GM18498 (cell line): ENCODE data around the gene VDAC1.
A peak's percentile ranks its signal among the peaks of the same experiment; 100 is the strongest.
"Not testable (repeated sequence)": the region's sequence is repeated elsewhere in the genome, so short reads cannot be mapped to it uniquely, and the experiment has no call there.

ENCODE experiments used
- ATAC-seq: cut with Tn5 transposase; IDR thresholded peaks from one replicate; pipeline ENCODE4 v1.9.1; 2021; ENCODE audit warnings: mild to moderate bottlenecking, moderate library complexity; ENCODE audit not compliant: unreplicated experiment

Gene VDAC1

DNA sequence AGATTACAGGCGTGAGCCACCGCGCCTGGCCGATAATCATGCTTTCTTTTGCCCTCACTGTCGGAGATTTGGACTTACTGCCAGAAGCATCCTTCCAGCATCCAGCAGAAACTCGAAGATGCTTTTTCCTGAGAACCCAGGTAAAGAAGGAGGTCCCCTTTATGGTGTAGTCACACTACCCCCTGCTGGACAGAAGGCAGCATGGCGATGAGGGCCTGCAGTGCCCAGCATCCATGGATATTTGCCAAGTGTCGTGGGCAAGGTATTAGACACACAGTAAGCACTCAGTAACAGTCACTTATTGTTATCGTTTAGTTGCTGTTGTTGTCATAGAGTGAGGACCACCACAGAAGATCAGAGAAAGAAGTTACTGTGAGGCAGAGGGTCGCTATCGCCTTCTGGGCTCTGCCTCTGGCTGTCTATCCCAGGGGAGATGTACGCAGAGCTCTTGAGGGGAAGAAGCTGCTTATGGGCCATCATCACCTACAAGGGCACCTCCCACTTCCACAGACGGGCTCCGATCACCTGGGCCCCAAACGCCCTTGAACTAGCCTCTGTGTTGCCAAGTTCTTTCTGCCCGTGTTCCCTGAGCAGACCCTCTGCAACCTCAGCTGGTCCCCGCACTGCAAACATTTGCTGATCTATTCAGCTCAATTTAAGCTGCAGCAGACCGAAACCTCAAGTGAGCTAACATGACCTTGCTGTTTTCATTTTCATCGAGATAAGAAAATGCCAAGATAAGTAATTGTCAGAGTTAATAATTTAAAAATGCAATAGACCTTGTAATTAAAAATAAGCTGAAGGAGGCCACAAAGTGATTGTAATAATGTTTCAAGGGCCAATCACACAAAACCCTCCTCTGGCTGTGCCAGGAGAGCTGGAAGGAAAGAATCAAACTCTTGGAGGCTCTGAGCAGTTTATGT lies 60.3 kb downstream of the VDAC1 start:
- ATAC-seq = peak; percentile 61

DNA sequence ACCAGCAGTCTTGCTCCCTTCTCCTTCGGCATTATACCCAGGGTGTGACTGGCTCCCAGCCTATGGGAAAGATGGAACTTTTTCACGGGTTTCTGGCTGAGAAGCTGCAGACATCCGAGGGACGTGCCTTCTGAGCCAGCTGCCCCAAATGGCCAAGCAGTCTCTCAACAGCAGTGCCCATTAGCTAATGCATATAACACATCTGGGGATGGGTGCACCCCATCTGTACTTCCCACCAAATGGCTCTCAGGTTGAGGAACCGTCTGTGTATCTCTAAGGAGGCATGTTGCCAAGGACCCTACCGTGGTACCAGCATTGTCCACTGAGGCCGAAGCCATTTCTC lies 61.3 kb downstream of the VDAC1 start:
- no peak for ATAC-seq

DNA sequence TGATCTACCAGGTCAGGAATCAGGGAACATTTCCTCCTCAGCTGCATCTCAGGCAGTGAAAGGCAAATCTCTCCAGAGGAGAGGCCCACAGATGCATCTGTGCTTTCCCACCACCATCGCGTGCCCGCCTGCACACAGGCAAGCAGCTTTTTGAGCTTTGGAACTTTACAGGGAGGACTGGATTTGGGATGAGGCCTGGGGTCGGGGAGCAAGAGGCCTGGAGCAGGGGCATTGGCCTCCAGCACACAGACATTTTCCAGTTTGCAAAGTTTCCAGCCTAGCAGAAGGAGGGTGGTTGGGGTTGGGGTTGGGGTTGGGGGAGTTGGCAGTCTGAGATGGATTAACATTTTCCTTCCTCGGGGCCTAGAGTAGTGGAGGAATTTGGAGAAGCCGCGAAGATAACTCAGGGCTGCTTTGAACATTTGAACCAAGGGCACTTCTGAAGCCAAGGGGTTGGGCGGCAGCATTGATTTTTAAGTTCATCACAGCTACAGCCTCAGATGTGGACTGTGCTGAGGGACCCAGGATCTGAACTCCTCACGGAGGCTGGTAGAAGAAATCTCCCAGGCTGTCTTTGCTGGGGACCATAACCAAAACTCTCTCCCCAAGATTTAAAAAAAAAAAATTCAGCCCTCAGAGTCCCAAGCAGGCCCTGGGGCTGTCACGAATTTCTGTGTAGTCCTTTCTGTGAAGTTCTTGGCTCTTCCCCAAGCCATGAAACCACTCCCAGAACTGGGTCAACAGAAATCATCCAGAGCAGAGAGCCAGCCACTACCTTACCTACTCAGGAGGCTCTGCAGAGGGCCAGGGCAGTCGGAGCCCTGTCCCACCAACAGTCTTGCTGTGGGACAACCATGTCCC lies 61.9 kb downstream of the VDAC1 start:
- no peak for ATAC-seq

DNA sequence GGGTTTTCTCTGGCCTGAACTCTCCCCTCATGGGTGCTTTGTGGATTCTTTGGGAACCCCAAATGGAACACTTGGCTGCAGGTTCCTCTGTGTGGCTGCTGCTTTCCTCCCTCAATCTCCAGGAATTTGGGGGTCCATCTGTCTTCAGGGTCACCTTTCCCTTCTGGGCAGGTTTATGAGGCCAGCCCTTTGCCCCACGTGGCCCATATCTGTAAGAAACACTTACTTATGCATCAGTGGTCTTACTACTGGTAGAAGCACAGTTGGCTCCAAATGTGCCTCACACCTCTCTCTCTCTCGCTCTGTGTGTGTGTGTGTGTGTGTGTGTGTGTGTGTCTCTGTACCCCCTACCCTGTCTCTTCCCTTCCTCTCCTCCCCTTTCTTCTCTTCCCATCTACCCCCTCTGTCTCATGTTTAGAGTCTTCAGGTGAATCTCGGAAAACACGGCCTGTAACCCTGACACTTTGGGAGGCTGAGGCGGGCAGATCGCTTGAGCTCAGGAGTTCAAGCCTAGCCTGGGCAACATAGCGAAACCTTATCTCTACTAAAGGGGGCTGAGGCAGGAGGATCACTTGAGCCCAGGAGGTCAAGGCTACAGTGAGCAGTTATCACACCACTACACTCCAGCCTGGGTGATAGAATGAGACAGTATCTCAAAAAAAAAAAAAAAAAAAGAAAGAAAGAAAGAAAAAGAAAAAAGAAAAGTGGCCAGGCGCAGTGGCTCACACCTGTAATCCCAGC lies 63.1 kb downstream of the VDAC1 start:
- no peak for ATAC-seq

DNA sequence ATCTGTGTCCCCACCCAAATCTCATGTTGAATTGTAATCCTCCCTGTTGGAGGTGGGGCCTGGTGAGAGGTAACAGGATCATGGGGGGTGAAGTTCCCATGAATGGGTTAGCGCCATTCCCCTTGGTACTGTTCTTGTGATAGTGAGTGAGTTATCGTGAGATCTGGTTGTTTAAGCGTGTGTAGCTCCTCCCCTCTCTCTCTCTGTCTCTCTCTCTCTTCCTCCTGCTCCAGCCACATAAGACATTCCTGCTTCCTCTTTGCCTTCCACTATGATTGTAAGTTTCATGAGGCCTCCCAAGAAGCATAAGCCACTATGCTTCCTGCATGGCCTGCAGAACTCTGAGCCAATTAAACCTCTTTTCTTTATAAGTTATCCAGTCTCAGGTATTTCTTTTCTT lies 65.1 kb downstream of the VDAC1 start:
- ATAC-seq = no peak

DNA sequence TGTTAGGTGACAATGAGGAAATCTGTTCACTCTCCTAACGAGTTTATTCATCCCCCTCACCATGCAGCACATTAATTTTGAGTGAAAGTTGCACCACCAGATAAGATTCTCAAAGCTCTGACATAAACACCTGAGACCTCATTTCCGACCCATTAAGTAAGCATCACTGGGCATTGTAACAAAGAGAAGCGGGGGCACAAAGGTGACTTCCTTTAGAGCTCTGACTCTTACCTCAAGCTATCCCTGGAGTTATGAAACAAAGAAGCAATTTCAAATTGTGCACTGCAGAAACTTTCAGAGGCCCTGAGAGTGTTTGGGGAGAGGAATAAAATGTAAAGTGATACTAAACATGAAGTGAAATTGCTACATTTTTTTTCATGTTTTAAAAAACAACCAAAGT lies 65.8 kb downstream of the VDAC1 start:
- ATAC-seq = peak; percentile 83

DNA sequence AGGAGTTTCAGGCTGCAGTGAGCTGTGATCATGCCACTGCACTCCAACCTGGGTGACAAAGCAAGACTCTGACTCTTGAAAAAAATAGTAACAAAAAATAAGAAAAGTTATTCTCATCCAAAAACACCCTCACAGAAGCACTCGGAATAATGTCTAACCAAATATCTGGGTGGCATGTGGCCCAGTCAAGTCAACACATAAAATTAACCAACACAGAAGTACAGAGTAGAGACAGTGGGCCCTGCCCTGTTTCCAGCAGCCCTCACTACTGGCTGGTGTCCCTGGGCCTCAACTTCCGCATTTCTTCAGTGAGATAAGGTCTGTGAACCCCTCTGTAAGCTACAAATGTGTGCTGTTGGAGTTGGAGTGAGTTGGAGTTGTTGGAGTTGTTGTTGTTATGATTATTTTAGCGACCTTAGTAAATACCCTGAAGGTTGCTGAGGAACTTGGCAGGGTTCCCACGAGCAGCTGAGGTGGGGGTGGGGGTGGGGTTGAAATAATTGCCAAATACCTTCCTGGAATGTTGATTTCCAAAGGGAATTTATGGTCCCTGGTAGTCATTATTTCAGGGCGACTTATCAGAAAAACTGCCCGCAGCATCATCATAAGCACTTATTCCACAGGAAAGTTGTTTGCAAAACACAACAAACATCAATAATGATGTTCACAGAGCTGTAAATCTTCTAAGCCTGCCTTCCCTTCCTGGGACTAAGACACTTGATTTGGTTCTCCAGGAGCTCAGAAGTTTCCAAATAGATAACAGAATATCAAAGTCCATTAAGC lies 66.5 kb downstream of the VDAC1 start:
- ATAC-seq = no peak

DNA sequence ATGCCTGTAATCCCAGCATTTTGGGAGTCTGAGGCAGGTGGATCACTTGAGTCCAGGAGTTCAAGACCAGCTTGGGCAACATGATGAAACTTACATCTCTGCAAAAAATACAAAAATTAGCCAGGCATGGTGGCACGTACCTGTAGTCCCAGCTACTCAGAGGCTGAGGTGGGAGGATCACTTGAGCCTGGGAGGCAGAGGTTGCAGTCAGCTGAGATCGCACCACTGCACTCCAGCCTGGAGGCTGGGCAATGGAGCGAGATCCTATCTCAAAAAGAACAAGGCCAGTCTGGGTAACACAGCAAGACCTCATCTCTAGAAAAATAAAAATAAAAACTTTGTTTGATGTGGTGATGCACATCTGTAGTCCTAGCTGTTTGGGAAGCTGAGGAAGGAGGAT lies 67.1 kb downstream of the VDAC1 start:
- not testable (repeated sequence) for ATAC-seq

DNA sequence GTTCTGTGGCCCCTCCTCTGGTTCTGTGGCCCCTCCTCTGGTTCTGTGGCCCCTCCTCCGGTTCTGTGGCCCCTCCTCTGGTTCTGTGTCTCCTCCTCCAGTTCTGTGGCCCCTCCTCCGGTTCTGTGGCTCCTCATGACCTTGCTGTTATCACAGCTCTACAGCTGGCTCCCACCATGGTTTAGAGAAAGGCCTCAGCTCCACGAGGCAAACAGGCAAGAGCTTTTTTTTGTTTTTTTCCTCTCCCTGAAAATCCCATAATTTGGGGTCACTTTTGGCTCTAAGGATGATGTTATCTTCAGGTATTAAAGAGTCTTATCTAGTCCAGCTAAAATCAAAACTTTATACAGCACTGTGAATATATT lies 68.1 kb downstream of the VDAC1 start:
- no peak for ATAC-seq

DNA sequence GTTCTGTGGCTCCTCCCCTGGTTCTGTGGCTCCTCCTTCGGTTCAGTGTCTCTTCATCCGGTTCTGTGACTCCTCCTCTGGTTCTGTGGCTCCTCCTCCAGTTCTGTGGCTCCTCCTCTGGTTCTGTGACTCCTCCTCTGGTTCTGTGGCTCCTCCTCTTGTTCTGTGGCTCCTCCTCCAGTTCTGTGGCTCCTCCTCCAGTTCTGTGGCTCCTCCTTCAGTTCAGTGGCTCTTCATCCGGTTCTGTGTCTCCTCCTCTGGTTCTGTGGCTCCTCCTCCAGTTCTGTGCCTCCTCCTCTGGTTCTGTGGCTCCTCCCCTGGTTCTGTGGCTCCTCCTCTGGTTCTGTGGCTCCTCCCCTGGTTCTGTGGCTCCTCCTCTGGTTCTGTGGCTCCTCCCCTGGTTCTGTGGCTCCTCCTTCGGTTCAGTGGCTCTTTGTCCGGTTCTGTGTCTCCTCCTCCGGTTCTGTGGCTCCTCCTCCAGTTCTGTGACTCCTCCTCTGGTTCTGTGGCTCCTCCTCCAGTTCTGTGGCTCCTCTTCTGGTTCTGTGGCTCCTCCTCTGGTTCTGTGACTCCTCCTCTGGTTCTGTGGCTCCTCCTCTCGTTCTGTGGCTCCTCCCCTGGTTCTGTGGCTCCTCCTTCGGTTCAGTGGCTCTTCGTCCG lies 68.7 kb downstream of the VDAC1 start:
- ATAC-seq = not testable (repeated sequence)

DNA sequence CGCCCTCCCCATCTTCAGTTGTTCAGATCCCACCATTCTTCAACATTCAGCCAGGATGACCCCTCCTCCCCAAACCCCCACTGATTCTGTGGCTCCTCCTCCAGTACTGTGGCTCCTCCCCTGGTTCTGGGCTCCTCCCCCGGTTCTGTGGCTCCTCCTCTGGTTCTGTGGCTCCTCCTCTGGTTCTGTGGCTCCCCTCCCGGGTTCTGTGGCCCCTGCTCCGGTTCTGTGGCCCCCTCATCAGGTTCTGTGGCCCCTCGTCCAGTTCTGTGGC lies 69.2 kb downstream of the VDAC1 start:
- no peak for ATAC-seq

DNA sequence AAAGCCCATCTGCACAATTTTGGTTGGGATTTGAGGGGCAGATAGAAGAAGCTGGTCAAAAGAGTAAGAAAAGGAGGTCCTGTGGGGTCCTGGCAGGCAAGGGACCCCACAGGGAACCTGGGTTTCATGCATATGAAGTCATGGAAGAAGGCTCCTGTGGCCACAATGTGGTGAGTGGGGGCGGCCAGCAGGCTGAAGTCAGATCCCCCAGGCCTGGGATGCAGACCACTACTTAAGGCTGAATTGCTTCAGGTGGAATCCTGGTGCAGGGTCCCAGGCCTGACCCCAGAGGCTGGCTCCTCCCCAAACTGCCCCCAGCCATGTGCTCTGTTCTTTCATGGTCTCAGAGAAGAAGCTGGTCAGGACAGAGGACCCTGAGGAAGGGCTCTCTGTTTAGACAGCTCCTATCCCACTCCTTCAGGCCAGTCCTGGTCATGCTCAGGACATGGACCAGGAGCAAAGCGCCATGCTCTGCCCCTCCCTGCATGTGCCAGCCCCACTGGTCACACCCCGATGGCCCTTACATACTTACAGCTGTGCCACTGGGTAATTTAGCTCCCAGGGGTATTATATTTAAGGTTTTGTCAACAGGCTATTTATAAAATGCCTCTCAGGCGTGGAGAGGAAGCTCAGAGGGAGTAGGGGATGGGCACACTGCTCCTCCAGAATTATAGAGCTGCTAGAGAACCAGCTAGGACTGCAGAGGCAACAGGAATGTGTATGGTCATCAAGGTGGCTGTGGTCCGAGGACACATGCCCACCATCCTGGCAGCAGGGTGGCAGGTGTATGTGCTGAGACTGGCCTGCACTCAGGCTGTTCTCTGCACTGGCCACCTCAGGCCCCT lies 69.7 kb downstream of the VDAC1 start:
- peak; percentile 36 for ATAC-seq

DNA sequence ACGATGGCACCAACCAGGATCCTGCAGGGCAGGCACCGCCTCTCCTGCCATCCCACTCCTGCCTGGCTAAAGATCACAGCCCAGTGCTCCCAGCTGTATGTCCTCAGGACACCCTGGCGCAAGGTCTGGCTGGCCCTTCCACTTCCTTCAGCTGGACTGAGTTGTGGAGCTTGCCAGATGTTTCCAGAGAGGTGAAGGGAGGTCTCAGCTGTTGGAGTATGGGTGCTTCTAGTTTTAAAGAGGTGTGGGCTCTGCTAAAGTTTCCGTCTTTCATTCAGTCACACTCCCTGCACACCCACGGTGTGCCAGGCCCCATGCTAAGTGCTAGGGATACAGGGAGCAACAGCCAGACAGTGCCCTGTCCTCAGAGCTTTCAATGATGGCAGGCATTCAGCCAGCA lies 70.5 kb downstream of the VDAC1 start:
- ATAC-seq = no peak

DNA sequence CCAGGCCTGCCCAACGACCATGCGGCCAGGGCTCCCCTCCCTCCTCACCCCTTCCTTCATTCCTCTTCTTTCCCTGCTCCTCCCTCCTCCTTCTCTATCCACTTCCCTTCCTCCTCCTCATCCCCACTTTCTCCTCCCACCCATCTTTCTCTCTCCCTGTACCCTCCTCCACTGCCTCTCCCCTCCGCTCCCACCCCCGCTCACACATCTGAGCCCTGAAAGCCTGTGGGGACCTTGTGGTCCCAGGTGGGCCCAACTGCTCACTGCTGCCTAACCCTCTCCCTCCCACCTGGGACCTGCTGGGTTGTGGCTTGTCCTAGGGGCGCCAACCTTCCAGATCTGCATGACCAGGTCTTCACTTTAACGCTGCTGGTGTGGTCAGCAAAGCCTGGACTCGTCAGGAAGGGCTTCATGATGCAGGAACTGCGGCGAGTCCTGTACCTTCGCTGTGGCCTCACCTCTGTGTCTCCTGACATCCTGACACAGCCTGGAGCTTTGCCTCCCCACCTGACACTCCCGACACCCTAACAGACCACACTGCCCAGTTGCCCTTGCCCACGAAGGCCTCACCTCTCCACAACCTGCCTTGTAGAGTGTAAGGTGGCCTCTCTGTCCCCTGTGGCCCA lies 71.0 kb downstream of the VDAC1 start:
- ATAC-seq = no peak

DNA sequence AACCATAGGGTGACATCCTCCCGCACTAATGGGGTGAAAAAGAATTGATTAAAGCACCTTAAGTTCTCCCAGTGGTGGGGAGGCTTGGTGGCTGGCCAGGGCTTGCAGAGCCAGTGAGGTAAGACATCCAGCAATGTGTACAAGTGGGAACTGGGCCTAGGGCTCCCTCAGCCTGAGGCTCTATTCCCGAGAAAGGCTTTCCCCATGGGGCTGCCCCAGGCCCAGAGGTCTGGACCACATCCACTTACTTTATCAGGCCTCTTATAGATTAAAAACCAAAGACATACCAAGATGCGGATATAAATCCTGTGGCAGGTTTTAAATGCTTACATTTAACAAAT lies 71.6 kb downstream of the VDAC1 start:
- no peak for ATAC-seq

DNA sequence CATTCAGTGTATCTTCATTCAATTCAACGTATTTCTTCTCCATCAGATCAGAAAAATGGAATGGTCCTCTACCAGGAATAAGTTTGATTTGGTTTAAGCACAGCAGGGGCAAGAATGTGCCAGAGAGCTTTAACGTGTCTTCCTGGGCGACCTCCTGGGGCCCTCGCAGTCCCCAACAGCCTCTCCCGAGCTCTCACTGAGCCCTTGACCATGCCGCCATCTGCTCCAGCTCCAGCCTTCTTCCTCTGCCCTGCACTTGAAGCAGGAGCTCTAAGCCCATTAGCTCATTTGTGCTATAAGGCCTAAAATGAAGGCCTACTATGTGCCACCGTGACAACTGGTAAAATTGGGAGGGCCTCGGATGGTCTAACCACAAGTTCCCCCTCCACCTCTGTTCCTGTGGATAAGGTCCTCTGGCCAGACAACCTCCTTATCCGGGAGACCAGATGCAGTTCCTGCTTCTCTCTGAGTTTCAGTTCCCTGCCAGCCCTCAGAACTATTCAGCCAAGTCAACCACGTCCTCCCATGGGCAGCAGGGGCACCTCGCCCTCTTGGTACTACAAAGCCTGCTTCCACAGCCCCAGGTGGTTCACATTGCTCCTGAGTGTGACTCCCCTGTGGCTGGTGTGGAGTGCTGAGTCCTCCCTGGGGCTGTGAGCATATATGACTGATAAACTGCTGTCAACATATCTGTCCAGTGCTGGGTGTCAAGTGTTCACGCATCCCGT lies 72.2 kb downstream of the VDAC1 start:
- ATAC-seq = no peak

DNA sequence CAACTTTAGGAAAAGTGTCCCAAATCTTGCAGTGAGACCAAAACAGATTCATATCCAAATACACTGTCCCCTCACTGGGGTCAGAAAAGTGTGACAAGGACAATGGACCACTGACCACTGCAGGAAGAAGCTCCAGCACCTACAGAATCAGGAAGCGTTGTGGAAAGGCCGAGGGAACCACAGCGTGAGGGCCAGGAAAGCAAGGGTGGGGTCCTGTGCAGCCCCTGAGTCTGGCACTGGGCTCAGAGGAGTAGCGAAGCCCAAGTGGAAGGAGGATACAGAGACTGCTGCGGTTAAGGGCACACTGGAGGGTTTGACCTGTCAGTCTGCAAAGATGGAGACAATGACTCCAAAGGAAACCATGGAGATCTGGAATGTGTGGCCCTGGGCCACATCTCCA lies 73.2 kb downstream of the VDAC1 start:
- no peak for ATAC-seq

DNA sequence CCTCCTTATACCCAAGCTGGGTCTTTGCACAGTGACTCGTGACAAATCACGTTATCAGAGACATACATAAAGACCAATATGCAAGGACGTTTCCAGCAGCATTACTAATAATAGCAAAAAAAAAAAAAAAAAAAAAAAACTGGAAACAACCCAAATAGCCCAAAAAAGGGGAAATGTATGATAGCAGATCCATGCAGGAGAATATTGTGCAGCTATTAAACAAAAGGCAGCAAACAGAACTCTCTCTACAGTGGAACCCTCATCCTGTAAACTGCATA lies 74.0 kb downstream of the VDAC1 start:
- no peak for ATAC-seq
